ENCODE measurements around the gene DAP3. TPM values are rescaled to one million over a fixed set of nuclear protein-coding genes. Genes with fewer than 3 reads are reported as not detected.

Gene DAP3
- total and polyA plus RNA-seq, 2 of the 8 experiments (the other 6 are each of a cell fraction or from before 2014, with no cell fraction given), result 66.3 to 87.1 TPM

DNA sequence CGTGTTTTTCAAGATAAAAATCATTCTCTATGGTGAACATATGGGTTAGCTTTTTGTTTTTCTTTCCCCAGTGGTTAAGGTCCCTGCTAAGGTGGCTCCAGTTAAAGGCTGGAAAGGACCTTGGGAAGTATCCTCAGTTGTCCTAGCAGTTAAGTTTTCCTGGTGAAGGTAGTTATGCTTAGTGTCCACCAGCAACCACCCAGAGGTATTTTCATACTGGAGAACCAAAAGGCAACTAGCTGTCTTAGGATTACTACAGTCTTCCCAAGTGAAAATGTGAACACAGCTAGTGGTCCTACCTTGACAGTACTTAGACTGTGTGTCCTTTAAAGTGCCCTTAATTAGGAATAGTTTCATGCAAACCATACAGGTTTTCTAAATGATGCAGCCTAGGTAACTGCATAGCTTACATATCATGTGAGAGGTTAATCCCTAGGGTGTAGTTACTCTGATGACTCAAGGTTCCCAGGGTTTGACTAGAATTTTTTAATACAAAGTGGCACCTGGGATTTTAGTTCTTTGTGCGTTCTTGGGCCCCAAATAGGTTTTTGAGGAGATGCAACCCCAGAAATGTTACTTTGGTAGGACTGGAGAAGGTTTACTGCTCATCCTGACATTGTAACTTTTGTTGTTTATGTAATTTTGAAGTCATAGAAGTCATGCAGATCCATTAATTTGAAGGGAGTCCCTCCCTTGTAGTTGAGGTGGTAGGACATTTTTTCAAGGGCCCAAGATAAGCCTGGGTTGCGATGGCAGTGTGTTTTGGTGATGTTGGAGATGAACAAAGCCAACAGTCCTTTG is 36.8 kb upstream of the DAP3 start (continued):
- no peak for TF ChIP-seq NANOG (IDR thresholded peaks at IDR 0.05; ENCODE audit: insufficient read depth, low read depth, low read length, poor library complexity, severe bottlenecking)
- TF ChIP-seq, protein P1, sequence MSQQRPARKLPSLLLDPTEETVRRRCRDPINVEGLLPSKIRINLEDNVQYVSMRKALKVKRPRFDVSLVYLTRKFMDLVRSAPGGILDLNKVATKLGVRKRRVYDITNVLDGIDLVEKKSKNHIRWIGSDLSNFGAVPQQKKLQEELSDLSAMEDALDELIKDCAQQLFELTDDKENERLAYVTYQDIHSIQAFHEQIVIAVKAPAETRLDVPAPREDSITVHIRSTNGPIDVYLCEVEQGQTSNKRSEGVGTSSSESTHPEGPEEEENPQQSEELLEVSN (IDR thresholded peaks at IDR 0.05), result no peak
- no peak for TF ChIP-seq GABPA (IDR thresholded peaks at IDR 0.05; ENCODE audit: borderline replicate concordance, insufficient read depth, low read length)
